ENCODE data around the gene VAPB. TPM values are rescaled to one million over a fixed set of nuclear protein-coding genes. Genes with fewer than 3 reads are reported as not detected.
A peak's percentile ranks its signal among the peaks of the same experiment; 100 is the strongest.

The VAPB gene
- polyA plus RNA-seq, 3 donors: 8.5 to 14.3 (median 10.1) TPM

GRCh38 chr20:58480551-58481336 lies 91.7 kb downstream of the VAPB start:
- Mint-ChIP-seq H3K9me3 (peaks cover 0 to 20% (median 15%) of the 10 kb centered on the region in 7 donors), H3K4me3 (no peak overlapping the region), H3K27me3 (ENCODE audit: low read depth in 3 of 3) (peaks cover 11 to 21% (median 12%) of the 10 kb centered on the region in 3 donors), H3K4me1 (no peaks in the 10 kb centered on the region), H3K36me3 (no peaks in the 10 kb centered on the region), H3K27ac (no peak overlapping the region)
- TF ChIP-seq CTCF (IDR thresholded peaks at IDR 0.05): no peak
- intact Hi-C loops (cut with micrococcal nuclease): no loop called here
- 88% methylated on average over 12 of the region's 16 CpGs for WGBS (ENCODE audit: insufficient coverage)
- H3K4me3 ChIP-seq (replicated peaks in 1 of 3; ENCODE audit: low read depth in 2 of 3, low read length in 3 of 3): no peak overlapping the region
- no peak overlapping the region for H2AFZ ChIP-seq (ENCODE audit: insufficient read depth, low read depth, low read length, poor library complexity, severe bottlenecking)
- H3K27ac ChIP-seq (ENCODE audit: low read depth in 1 of 2, low read length in 2 of 2): no peak overlapping the region
- H3K9ac ChIP-seq (ENCODE audit: insufficient read depth, low read length, poor library complexity, severe bottlenecking): no peak overlapping the region
- H3K27me3 ChIP-seq (ENCODE audit: control insufficient read depth in 2 of 2, insufficient read depth in 2 of 2, low read length in 2 of 2): peaks cover 0 to 12% of the 10 kb centered on the region in 2 donors
- no peaks in the 10 kb centered on the region for H3K4me1 ChIP-seq (ENCODE audit: control insufficient read depth in 1 of 2, insufficient read depth in 2 of 2, low read length in 2 of 2)
- no peaks in the 10 kb centered on the region for H4K20me1 ChIP-seq (ENCODE audit: insufficient read depth, low read length)
- H3K9me3 ChIP-seq (replicated peaks in 1 of 2; ENCODE audit: control insufficient read depth in 1 of 2, insufficient read depth in 1 of 2, low read length in 2 of 2): peaks cover 0 to 14% of the 10 kb centered on the region in 2 donors
- H3K36me3 ChIP-seq (replicated peaks in 1 of 2; ENCODE audit: control insufficient read depth in 1 of 2, insufficient read depth in 2 of 2, low read length in 2 of 2): no peaks in the 10 kb centered on the region
- H3K79me2 ChIP-seq (ENCODE audit: insufficient read depth, low read length): no peaks in the 10 kb centered on the region
- DNase-seq: no peak
- H3K4me2 ChIP-seq (replicated peaks; ENCODE audit: extremely low read depth, low read length, poor library complexity, severe bottlenecking): no peak overlapping the region

DNA sequence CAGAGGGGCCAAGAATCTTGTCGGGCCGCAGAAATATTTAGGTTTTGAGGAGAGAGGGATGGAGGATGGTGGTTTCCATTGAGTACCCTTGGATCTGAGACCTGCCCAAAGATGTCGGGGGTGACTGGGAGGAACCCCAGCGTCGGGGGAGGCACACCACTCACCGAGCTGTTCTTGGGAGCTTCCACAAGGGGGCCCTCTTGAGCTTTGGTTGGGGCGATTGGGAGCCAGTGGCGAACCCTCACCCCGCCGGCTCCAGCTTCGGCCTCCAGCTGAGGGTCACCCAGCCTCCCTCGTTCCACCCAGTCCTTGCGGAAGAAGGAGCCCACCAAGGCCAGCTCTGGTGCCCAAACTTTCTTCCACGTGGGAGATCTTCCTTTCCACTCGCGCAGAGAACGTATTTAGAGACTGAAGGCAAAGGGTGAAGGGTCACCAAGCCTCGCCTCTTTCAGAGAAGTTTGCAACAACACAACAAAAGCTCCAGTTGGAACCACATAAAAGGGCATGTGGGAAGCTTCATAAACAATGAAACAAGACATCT lies 92.5 kb downstream of the VAPB start:
- no peaks in the 10 kb centered on the region for H3K36me3 Mint-ChIP-seq
- peaks cover 5 to 26% (median 23%) of the 10 kb centered on the region in 7 donors for H3K9me3 Mint-ChIP-seq
- no peak overlapping the region for H3K27ac Mint-ChIP-seq

More for the DNA sequence above, 92.5 kb downstream of the VAPB start:
- intact Hi-C loops (cut with micrococcal nuclease): no loop called here
- no peak overlapping the region for H3K4me2 ChIP-seq (replicated peaks; ENCODE audit: extremely low read depth, low read length, poor library complexity, severe bottlenecking)
- H3K4me1 Mint-ChIP-seq: no peaks in the 10 kb centered on the region
- H3K4me3 Mint-ChIP-seq: no peak overlapping the region
- H2AFZ ChIP-seq (ENCODE audit: insufficient read depth, low read depth, low read length, poor library complexity, severe bottlenecking): no peak overlapping the region
- DNase-seq: no peak
- TF ChIP-seq CTCF (IDR thresholded peaks at IDR 0.05): peak; percentile 32
- no peaks in the 10 kb centered on the region for H4K20me1 ChIP-seq (ENCODE audit: insufficient read depth, low read length)
- H3K4me1 ChIP-seq (ENCODE audit: control insufficient read depth in 1 of 2, insufficient read depth in 2 of 2, low read length in 2 of 2): no peaks in the 10 kb centered on the region
- H3K27ac ChIP-seq (ENCODE audit: low read depth in 1 of 2, low read length in 2 of 2): no peak overlapping the region
- no peak overlapping the region for H3K9ac ChIP-seq (ENCODE audit: insufficient read depth, low read length, poor library complexity, severe bottlenecking)
- peaks cover 0 to 12% of the 10 kb centered on the region in 2 donors for H3K27me3 ChIP-seq (ENCODE audit: control insufficient read depth in 2 of 2, insufficient read depth in 2 of 2, low read length in 2 of 2)
- no peak overlapping the region for H3K4me3 ChIP-seq (replicated peaks in 1 of 3; ENCODE audit: low read depth in 2 of 3, low read length in 3 of 3)
- no peaks in the 10 kb centered on the region for H3K36me3 ChIP-seq (replicated peaks in 1 of 2; ENCODE audit: control insufficient read depth in 1 of 2, insufficient read depth in 2 of 2, low read length in 2 of 2)
- H3K27me3 Mint-ChIP-seq (ENCODE audit: low read depth in 3 of 3): peaks cover 11 to 19% (median 11%) of the 10 kb centered on the region in 3 donors
- peaks cover 5 to 16% of the 10 kb centered on the region in 2 donors for H3K9me3 ChIP-seq (replicated peaks in 1 of 2; ENCODE audit: control insufficient read depth in 1 of 2, insufficient read depth in 1 of 2, low read length in 2 of 2)
- H3K79me2 ChIP-seq (ENCODE audit: insufficient read depth, low read length): no peaks in the 10 kb centered on the region
- 17% methylated on average over 13 of the region's 18 CpGs for WGBS (ENCODE audit: insufficient coverage)

Data from CD14-positive monocyte (primary cell).